Right renal cortex interstitium (tissue), 3 donors: ENCODE data around the gene RPL10. TPM values are rescaled to one million over a fixed set of nuclear protein-coding genes. Genes with fewer than 3 reads are reported as not detected.
A peak's percentile ranks its signal among the peaks of the same experiment; 100 is the strongest.

Experiments used
- DNase-seq, 3 donors: peaks; one replicate each; pipeline ENCODE4 v3.0.0-alpha.2; 2013; ENCODE audit warnings: low read depth in 3 of 3, low spot score in 2 of 3
- polyA plus RNA-seq, 3 donors: library from polyadenylated mRNA; unstranded; fragments of 120-200 nt; gene quantifications; one replicate each; pipeline ENCODE4 v1.2.1, GENCODE V29; 2013; ENCODE audit not compliant: insufficient read length in 3 of 3

RPL10 gene
- 1,000 to 10,000 TPM; 2,793 to 3,161 (median 3,142) TPM for polyA plus RNA-seq

- peak in 1 of 3 donors; percentile 89 for DNase-seq
These were observed at the start of gene RPL10 for GRCh38 chrX:154397888-154398667. Gene RPL10, plus strand, starts transcription at chrX:154398377. Its CDS starts 143 bp downstream, at chrX:154398520.

DNA sequence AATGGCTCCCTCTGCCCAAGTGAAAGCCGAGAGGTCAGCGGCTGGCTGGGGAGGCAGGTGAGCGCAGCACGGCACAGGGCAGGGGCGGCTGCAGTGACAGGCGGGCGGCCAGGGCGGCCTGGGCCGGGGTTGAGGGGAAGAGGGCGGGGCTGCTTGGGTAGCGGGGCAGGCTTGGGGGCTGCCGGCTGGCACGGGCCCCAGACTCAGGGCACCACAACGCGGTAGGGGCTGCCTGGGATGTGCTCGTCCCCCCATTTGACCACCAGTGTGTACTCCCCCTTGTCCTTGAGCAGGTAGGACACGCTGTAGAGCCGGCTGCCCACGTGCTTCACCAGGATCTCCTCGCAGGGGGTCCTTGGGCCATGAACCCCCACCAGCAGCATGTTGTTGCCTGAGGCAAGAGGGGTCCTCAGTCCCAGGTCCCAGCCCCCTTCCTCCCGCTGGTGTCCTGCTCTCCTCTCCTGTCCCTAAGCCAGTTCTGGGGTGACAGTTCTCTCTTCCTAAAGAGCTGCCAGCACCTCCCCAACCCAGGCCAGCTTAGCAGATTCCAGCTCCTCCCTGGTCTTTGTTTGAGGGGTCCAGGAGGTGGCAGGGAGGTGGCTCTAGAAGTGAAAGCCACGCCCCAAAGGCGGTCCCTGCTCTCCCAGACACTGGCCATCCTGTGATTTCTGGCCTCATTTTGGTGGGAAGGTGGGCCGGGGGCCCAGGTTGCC is 49.4 kb upstream of the RPL10 start:
- DNase-seq: no peak

DNA sequence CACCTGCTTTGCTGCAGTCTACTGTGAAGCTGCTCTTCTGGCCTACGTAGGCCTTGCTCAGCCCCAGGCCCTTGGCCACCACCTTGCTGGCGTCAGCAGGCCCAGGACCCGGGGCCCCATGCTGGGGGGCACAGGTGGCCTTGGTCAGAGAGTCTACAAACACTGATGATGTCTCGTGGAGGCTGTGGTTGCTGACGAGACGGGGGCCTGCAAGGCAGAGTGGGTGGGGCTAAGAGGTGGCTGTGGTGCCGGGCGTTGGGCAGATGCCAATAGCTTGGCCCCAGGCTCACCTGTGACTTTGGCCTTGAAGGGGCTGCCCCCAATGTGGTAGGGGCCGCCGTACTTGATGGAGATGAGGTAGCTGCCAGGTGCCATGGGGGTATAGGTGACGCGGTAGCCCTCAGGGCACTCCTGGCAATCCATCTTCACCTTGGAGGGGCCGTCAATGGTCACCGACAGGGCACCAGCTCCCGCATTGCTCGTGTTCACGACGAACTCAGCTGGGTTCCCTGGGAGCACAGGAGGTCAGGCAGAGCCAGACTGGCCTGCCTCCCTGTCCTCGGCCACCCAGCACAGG is 48.7 kb upstream of the RPL10 start:
- no peak for DNase-seq

DNA sequence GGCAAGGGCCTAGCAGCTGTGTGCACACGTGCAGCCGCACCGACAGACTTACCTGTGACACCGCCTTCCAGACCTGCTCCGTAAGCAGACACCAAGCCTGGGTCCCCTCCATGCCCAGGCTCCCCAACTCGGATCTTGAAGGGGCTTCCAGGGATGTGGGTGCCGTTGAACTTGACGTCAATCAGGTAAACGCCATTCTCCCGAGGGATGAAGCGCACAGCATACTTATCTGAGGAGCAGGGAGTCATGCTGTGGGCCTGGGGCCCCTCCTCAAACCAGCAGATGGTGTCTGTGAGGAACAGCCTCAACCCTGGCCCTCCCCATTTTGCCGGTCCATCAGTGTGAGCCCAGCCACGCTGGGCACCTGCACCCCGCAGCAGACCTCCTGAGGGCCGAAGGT is 48.2 kb upstream of the RPL10 start:
- DNase-seq: no peak

- DNase-seq: no peak
These were observed 47.6 kb upstream of the RPL10 start for GRCh38 chrX:154350429-154351182.

GRCh38 chrX:154351183-154352011 is 46.8 kb upstream of the RPL10 start:
- DNase-seq: no peak

GRCh38 chrX:154352012-154352401 is 46.2 kb upstream of the RPL10 start:
- no peak for DNase-seq

- DNase-seq: no peak
These were observed 45.7 kb upstream of the RPL10 start for GRCh38 chrX:154352466-154352865.

DNA sequence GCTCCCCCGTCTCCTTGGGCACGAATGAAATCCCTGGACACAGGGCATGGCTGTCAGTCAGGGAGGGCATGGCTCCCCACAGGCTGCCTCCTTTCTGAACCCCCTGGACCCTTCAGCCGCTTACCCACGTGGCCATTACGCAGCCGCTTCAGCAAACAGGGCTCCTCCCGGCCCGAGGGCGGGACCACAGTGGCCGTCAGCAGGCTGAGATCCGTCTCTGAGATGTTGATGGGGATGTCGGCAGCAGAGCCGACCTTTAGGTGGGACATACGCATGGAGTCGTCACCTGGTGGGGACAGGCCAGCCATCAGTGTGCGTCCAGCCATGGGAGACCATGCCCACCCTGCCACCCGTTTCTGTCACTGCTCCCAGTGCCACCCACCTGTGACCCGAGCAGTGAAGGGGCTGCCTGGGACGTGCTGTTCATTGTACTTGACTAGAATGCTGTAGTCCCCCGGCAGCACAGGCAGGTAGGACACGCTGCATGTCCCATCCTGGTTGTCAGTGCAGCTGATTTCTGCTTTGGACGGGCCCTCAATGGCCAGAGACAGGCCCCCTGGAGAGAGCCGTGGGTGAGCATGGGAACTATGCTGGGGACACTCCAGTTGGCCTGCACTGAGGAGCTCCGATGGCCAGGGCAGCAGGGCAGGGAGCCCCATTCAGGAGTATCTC is 44.9 kb upstream of the RPL10 start:
- DNase-seq: no peak

- DNase-seq: no peak
These were observed 44.2 kb upstream of the RPL10 start for GRCh38 chrX:154354013-154354412.

DNA sequence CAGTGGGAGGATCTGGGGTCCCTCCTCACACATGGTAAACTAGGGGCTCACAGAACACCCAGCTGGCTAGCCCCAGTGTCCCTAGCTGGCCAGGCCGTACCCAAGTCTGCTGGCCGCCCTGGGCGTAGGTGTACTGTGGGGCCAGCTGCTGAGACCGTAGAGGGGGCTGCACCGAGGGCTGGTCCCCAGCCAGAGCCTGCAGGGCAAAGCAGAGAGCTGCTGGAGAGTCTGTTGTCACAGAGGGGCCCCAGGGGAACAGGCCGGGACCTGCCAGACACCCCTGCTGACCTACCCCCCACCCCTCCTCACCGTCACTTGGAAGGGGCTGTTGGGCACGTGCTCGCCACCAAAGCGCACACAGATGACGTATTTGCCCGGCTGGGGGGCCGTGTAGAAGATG is 43.7 kb upstream of the RPL10 start:
- no peak for DNase-seq

DNA sequence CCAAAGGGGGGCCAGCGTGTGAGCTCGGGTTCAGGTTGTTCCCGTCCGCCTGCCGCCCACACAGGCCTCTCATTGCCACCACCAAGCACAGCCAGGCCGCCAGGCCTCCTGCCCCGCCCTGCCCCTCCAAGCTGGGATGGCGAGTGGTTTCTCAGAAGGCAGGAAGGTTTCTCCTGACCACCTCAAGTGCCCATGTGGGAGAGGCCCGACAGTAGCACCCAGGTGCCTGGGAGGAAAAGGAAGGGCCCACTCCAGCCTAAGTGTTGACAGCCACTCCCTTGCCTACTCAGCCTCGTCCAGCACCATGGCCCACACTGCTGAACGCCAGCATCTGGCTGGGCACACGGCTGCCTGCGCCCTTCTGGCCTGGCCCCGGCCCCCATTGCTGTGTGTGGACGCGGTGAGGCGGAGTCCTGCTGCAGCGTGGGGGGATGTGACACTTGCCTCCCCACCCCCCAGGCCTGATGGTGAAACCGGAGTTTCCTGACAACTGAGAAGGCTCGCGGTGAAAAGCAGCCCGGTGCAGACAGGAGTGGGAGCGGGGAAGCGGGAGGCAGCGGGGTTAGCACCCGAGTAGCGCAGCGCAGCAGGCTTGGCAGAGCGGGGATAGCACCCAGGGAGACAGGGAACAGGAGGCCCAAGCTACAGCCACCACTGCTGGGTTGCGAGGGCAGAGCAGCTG is 42.9 kb upstream of the RPL10 start:
- DNase-seq: no peak

- DNase-seq: no peak
These were observed 42.4 kb upstream of the RPL10 start for GRCh38 chrX:154355776-154356140.

GRCh38 chrX:154356596-154356995 is 41.6 kb upstream of the RPL10 start:
- no peak for DNase-seq

DNA sequence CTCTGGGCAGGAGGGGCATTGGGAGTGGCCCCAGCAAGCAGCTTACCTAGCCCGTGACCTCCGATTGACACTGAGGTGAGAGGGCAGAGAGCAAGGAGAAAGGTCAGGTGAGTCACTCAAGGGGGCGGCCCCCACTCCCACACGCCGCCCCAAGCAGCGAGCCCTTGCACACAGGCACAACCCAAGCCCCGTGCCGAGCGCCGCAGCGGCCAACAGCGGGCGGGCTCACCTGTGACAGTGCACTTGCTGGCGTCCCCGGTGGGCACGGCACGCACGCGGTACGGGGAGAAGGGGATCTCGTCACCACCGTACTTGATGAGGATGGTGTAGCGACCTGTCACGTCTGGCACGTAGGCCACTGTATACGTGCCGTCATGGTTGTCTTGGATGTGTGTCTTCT is 41.0 kb upstream of the RPL10 start:
- DNase-seq: no peak

DNA sequence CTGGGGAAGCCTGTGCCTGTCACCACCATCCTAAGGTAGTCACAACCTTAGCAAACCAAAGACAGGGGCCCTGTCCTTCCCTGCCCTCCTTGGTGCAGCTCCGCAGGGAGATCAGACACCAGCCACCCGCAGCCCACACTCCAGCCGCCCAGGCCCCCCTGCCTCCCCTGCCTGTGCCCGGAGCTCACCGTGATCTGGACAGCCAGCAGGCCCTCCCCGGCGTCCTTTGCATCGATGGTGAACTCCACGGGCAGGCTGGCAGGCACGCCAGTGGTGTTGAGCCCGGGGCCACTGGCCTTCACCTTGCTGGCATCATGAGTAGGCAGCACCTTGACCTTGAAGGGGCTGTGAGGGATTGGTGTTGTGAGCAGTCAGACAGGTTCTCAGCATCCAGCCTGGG is 40.2 kb upstream of the RPL10 start:
- DNase-seq: no peak

GRCh38 chrX:154358829-154359228 is 39.3 kb upstream of the RPL10 start:
- DNase-seq: no peak

DNA sequence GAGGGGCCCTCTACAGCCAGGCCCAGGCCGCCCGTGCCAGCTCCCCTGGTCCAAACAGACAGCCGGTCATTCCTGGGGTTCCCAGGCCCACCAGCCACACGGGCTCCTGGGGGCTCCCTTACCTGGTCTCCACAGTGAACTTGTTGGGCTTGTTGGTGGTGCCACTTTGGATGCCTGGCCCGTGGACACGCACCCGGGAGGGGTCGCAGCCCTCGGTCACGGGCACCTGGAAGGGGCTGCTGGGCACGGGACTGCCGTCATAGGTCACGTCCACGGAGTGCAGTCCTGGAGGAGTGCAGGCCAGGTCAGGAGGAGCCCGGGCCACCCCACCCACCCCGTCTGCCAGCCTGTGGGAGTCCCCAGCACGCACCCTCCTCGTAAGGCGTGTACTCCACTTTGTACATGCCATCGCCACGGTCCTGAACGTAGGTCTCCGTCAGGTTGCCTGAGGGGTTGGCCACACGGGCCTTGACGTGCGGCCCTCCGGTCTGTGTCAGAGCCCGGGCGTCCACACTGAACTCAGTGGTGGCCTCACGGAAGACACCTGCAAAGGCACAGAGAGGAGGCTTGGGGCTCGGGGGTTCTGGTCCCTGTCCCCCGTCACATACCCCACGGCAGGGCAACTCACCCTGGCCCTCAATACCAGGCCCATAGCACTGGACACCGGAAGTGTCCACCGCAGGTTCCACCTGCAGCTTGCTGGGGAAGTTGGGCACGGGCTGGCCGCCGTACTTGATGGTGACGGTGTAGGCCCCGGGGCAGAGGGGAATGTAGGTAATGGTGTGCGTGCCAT is 38.6 kb upstream of the RPL10 start:
- no peak for DNase-seq
